ENCODE measurements around the gene MAMLD1. TPM values are rescaled to one million over a fixed set of nuclear protein-coding genes. Genes with fewer than 3 reads are reported as not detected.

MAMLD1 gene
- total RNA-seq, 1 donor from 2014 or later: 4.5 TPM

- TF ChIP-seq, protein P1, sequence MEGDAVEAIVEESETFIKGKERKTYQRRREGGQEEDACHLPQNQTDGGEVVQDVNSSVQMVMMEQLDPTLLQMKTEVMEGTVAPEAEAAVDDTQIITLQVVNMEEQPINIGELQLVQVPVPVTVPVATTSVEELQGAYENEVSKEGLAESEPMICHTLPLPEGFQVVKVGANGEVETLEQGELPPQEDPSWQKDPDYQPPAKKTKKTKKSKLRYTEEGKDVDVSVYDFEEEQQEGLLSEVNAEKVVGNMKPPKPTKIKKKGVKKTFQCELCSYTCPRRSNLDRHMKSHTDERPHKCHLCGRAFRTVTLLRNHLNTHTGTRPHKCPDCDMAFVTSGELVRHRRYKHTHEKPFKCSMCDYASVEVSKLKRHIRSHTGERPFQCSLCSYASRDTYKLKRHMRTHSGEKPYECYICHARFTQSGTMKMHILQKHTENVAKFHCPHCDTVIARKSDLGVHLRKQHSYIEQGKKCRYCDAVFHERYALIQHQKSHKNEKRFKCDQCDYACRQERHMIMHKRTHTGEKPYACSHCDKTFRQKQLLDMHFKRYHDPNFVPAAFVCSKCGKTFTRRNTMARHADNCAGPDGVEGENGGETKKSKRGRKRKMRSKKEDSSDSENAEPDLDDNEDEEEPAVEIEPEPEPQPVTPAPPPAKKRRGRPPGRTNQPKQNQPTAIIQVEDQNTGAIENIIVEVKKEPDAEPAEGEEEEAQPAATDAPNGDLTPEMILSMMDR (conservative IDR thresholded peaks at IDR 0.05): no peak
- Mint-ChIP-seq H3K27ac (ENCODE audit: unreplicated experiment) (no peak overlapping the region), H3K9me3 (peaks cover 11% of the 10 kb centered on the region)
Observed at GRCh38 chrX:150551963-150552362, 188.8 kb downstream of the MAMLD1 start.

GRCh38 chrX:150558424-150558823 lies 195.3 kb downstream of the MAMLD1 start:
- H3K4me1 Mint-ChIP-seq: peaks cover 4% of the 10 kb centered on the region
- no peak overlapping the region for H3K27ac Mint-ChIP-seq (ENCODE audit: unreplicated experiment)
- no peak overlapping the region for H3K4me3 Mint-ChIP-seq
- no peak for DNase-seq (ENCODE audit: low read depth, low spot score)
- H3K9me3 Mint-ChIP-seq: peaks cover 11% of the 10 kb centered on the region
- H3K27me3 Mint-ChIP-seq (ENCODE audit: low read depth): no peaks in the 10 kb centered on the region
- H3K36me3 Mint-ChIP-seq (ENCODE audit: low read depth): peaks cover 2% of the 10 kb centered on the region
- TF ChIP-seq, protein P1 (conservative IDR thresholded peaks at IDR 0.05): no peak

More at GRCh38 chrX:150551963-150552362, 188.8 kb downstream of the MAMLD1 start:
- Mint-ChIP-seq H3K36me3 (ENCODE audit: low read depth) (peaks cover 2% of the 10 kb centered on the region), H3K27me3 (ENCODE audit: low read depth) (no peaks in the 10 kb centered on the region), H3K4me1 (peaks cover 4% of the 10 kb centered on the region), H3K4me3 (no peak overlapping the region)
- DNase-seq (ENCODE audit: low read depth, low spot score): no peak

Other genes starting within 250 kb of the MAMLD1 start
- gene MTM1, start 205.3 kb downstream of the MAMLD1 start, total RNA-seq: 6.2 and 7.9 TPM in 2 replicates

All from neural crest cell (in vitro differentiated cells).